Measurements from ENCODE around the gene ROS1. TPM values are rescaled to one million over a fixed set of nuclear protein-coding genes. Genes with fewer than 3 reads are reported as not detected.
"Not testable (repeated sequence)": the region's sequence is repeated elsewhere in the genome, so short reads cannot be mapped to it uniquely, and the experiment has no call there.

Gene ROS1
- total RNA-seq, 4 donors from 2014 or later, result under 0.01 to 0.06 TPM; not detected in 2

- Histone ChIP-seq H3K27ac (replicated peaks in 1 of 4) (no peak overlapping the region), H3K9me3 (no peaks in the 10 kb centered on the region), H3K36me3 (no peaks in the 10 kb centered on the region), H3K4me1 (peaks cover 19 to 29% (median 26%) of the 10 kb centered on the region in 4 donors), H3K4me3 (no peak overlapping the region), H3K27me3 (peaks cover 0 to 70% (median 44%) of the 10 kb centered on the region in 4 donors)
- TF ChIP-seq POLR2AphosphoS5 (IDR thresholded peaks at IDR 0.05) (no peak), EP300 (IDR thresholded peaks at IDR 0.05) (no peak), POLR2A (IDR thresholded peaks at IDR 0.05; ENCODE audit: low read depth) (no peak)
- TF ChIP-seq, protein P1, sequence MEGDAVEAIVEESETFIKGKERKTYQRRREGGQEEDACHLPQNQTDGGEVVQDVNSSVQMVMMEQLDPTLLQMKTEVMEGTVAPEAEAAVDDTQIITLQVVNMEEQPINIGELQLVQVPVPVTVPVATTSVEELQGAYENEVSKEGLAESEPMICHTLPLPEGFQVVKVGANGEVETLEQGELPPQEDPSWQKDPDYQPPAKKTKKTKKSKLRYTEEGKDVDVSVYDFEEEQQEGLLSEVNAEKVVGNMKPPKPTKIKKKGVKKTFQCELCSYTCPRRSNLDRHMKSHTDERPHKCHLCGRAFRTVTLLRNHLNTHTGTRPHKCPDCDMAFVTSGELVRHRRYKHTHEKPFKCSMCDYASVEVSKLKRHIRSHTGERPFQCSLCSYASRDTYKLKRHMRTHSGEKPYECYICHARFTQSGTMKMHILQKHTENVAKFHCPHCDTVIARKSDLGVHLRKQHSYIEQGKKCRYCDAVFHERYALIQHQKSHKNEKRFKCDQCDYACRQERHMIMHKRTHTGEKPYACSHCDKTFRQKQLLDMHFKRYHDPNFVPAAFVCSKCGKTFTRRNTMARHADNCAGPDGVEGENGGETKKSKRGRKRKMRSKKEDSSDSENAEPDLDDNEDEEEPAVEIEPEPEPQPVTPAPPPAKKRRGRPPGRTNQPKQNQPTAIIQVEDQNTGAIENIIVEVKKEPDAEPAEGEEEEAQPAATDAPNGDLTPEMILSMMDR (IDR thresholded peaks at IDR 0.05), result no peak
- 42% methylated on average over 8 of the region's 8 CpGs for WGBS
- intact Hi-C loops (cut with DNase I), result no loop called here
- DNase-seq (ENCODE audit: extremely low spot score), result no peak
Observed at GRCh38 chr6:117262799-117263198, 162.9 kb downstream of the ROS1 start.

- 72% methylated on average over 2 of the region's 2 CpGs for WGBS
- intact Hi-C loops (cut with DNase I), result no loop called here
Observed at GRCh38 chr6:117253785-117254184, 172.0 kb downstream of the ROS1 start.

GRCh38 chr6:117244979-117245378, 180.8 kb downstream of the ROS1 start:
- WGBS, result 94% methylated on average over 17 of the region's 20 CpGs
- H3K36me3 ChIP-seq, result not testable (repeated sequence)

More at GRCh38 chr6:117253785-117254184, 172.0 kb downstream of the ROS1 start:
- DNase-seq (ENCODE audit: extremely low spot score), result no peak
- Histone ChIP-seq H3K27ac (replicated peaks in 1 of 4) (no peak overlapping the region), H3K36me3 (no peaks in the 10 kb centered on the region), H3K9me3 (no peaks in the 10 kb centered on the region), H3K4me3 (no peak overlapping the region), H3K4me1 (no peaks in the 10 kb centered on the region), H3K27me3 (no peaks in the 10 kb centered on the region)
- TF ChIP-seq, protein P1 (IDR thresholded peaks at IDR 0.05), result no peak
- TF ChIP-seq POLR2AphosphoS5 (IDR thresholded peaks at IDR 0.05), result no peak
- TF ChIP-seq POLR2A (IDR thresholded peaks at IDR 0.05; ENCODE audit: low read depth), result no peak

GRCh38 chr6:117244571-117244970, 181.2 kb downstream of the ROS1 start:
- H3K27ac ChIP-seq (replicated peaks in 1 of 4); H3K9me3 ChIP-seq; H3K36me3 ChIP-seq; H3K27me3 ChIP-seq; intact Hi-C loops (cut with DNase I); DNase-seq (ENCODE audit: extremely low spot score); H3K4me3 ChIP-seq; H3K4me1 ChIP-seq: not testable (repeated sequence)
- WGBS, result 65% methylated on average over 13 of the region's 13 CpGs

More at GRCh38 chr6:117244979-117245378, 180.8 kb downstream of the ROS1 start:
- H3K4me1 ChIP-seq; intact Hi-C loops (cut with DNase I); DNase-seq (ENCODE audit: extremely low spot score); H3K4me3 ChIP-seq; H3K27ac ChIP-seq (replicated peaks in 1 of 4); H3K27me3 ChIP-seq; H3K9me3 ChIP-seq: not testable (repeated sequence)

Small RNA genes lying within 50 kb of the gene (small RNA-seq; reads per million reads assigned to genes)
- gene RN7SKP18, result 0 reads per million in 3 donors
- 0 reads per million in 3 donors for gene RNU6-253P

Other genes starting within 250 kb of the ROS1 start
- not detected for gene VGLL2, start 160.4 kb downstream of the ROS1 start, total RNA-seq
- 10 to 100 TPM in 2 of 4 donors, 1 to 10 TPM in 2; 3.8 to 11.6 (median 7.9) TPM for gene DCBLD1, start 56.7 kb upstream of the ROS1 start, total RNA-seq
- gene GOPC, start 176.6 kb upstream of the ROS1 start, total RNA-seq, result 10 to 100 TPM; 18.8 to 25.7 (median 22.8) TPM
- gene NUS1, start 249.5 kb upstream of the ROS1 start, total RNA-seq, result 10 to 100 TPM; 20.4 to 28.2 (median 22.9) TPM